Central memory CD8-positive, alpha-beta T cell (primary cell): ENCODE results near the gene SLC7A5.

ENCODE experiments used
- ATAC-seq: fragments of 150-1000 bp; cut with Tn5 transposase; replicated peaks from 2 replicates; pipeline ENCODE4 v1.10.0; 2022; ENCODE audit warnings: mild to moderate bottlenecking, moderate FRiP score, moderate number of reproducible peaks; ENCODE audit not compliant: poor library complexity, severe bottlenecking; ENCODE audit errors: extremely low read depth
- DNase-seq, 2 donors: peaks; one replicate each; pipeline ENCODE4 v3.0.0; 2021; ENCODE audit warnings: low spot score in 2 of 2
- H3K27ac Mint-ChIP-seq: one replicate; pipeline ENCODE4 v1.8.0; 2022; ENCODE audit warnings: low read depth, mild to moderate bottlenecking, moderate library complexity, mixed read lengths
- H3K27me3 Mint-ChIP-seq: one replicate; pipeline ENCODE4 v1.8.0; 2022; ENCODE audit warnings: mixed read lengths
- H3K36me3 Mint-ChIP-seq: one replicate; pipeline ENCODE4 v1.8.0; 2022; ENCODE audit warnings: mild to moderate bottlenecking, moderate library complexity, mixed read lengths; ENCODE audit not compliant: insufficient read depth
- H3K4me1 Mint-ChIP-seq: one replicate; pipeline ENCODE4 v1.8.0; 2022; ENCODE audit warnings: mixed read lengths
- H3K4me3 Mint-ChIP-seq: one replicate; pipeline ENCODE4 v1.8.0; 2022; ENCODE audit warnings: mild to moderate bottlenecking, moderate library complexity, mixed read lengths
- H3K9me3 Mint-ChIP-seq: one replicate; pipeline ENCODE4 v1.8.0; 2022; ENCODE audit warnings: mixed read lengths

Gene SLC7A5

DNA sequence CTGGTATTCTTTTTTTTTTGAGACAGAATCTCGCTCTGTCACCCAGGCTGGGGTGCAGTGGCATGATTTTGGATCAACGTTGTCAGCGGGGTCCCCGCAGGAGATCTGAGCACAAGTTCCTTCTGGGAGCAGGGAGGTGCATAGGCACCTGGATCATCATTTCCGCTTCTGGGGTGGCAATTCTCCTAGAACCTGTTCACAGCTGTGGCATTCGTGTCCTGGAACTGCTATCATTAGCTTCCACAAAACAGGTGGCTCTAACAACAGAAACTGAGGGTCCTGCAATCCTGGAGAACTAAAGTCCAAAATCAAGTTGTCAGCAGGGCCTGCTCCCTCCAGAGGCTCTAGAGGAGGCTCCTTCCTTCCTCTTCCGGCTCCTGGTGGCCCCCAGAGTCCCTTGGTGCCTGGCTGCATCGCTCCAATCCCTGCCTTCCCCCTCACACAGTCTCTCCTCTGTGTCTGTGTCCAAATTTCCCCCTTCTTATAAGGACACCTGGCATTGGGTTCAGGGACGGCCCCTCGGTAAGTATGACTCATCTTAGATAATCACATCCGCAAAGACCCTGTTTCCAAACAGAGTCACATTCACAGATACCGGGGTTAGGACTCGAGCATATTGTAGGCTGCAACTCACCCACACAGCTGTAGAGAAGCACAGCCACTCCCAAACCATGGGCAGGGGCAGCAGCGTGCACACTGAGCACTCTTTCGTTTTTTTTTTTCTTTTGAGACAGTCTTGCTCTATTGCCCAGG lies 60.0 kb downstream of the SLC7A5 start:
- DNase-seq (no peak), ATAC-seq (peak; percentile 11)
- H3K9me3 Mint-ChIP-seq, result no peaks in the 10 kb centered on the region
- peaks cover 1% of the 10 kb centered on the region for H3K36me3 Mint-ChIP-seq
- no peak overlapping the region for H3K4me3 Mint-ChIP-seq
- H3K27ac Mint-ChIP-seq, result no peak overlapping the region
- H3K27me3 Mint-ChIP-seq, result peaks cover 37% of the 10 kb centered on the region
- peaks cover 6% of the 10 kb centered on the region for H3K4me1 Mint-ChIP-seq

DNA sequence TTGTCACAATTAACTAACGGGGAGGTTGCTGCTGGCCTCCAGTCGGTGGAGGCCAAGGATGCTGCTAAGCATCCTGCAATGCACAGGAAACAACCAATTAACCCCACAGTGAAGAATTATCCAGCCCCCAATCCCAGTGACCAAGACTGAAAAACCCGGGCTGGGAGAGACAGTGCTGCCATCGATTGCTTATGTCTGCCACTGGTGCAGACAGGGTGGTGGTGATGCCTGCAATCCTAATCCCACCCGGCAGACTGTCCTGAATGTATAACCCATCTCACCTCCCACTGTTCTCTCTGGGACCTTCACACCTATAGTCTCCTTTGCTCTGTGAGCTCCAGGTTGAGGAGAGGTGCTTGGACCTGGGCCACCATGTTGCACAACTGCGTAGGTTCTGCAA lies 61.2 kb downstream of the SLC7A5 start:
- Mint-ChIP-seq H3K4me3 (no peak overlapping the region), H3K9me3 (no peaks in the 10 kb centered on the region), H3K4me1 (peaks cover 6% of the 10 kb centered on the region), H3K36me3 (peaks cover 1% of the 10 kb centered on the region), H3K27ac (no peak overlapping the region), H3K27me3 (peaks cover 37% of the 10 kb centered on the region)
- ATAC-seq, result no peak
- no peak for DNase-seq

DNA sequence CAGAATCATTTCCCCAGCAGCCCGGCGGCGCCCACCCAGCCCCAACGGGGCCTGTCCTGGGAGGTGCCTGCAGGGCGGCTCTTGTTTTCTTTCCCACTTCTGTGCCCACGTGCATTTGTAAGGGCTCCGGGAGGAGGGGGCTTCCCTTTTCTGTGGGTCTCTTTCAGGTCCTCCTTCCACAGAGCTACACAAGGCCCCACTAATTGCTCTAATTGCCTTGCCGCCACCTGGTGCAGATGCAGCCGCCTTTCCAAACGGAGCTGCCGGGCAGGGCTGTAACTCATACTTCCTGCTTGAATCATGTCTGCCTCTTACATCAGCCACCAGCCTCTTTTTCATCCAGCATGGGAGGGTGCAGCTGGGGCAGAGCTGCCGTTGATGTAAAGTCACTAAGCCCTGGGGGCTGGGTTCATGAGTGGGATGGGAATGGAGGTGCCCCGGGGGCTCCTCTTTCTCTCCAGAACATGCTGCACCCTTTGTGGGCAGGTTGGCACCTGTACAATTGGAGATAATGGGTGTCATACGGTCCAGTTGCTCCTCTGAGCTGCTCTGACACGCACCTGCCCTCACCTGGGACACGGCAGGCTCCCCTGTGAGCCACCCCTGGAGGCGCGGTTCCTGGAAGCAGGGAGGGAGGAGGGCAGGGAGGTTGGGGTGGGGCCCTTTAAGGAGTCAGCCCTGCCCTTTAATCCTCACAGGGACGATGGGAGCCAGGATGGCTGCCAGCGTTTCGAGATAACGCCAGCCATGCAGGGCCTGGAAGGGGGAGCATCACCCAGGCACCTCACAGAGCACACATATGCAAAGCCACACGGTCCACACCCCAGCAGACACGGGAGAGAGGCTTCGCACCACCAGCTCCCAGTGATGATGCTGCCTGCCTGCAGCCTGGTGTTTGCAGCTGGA lies 62.4 kb downstream of the SLC7A5 start:
- no peak for ATAC-seq
- DNase-seq, result no peak
- Mint-ChIP-seq H3K4me3 (peak overlapping the region; percentile 65), H3K27me3 (peaks cover 26% of the 10 kb centered on the region), H3K27ac (peak overlapping the region; percentile 66), H3K36me3 (peaks cover 1% of the 10 kb centered on the region), H3K9me3 (no peaks in the 10 kb centered on the region), H3K4me1 (peaks cover 6% of the 10 kb centered on the region)

DNA sequence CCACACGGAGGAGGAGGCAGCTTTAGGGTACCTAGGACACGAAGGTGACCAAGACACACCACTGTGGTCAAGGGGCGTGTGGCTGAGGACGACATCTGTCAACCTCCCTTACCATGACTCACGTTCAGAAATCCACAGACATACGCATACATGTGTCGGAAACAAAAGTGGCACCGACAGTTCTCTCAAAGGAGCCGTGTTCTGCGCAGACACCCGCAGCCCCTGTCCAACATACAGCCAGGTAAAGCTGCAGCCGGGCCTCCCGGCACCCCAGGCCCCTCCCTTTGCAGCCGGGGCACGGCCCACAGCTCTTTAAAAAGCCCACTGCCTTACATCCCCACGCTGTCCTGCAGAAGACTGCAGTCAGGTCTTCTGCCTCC lies 63.1 kb downstream of the SLC7A5 start:
- H3K4me3 Mint-ChIP-seq, result peak overlapping the region; percentile 65
- peaks cover 19% of the 10 kb centered on the region for H3K27me3 Mint-ChIP-seq
- peaks cover 6% of the 10 kb centered on the region for H3K4me1 Mint-ChIP-seq
- no peak for DNase-seq
- peaks cover 1% of the 10 kb centered on the region for H3K36me3 Mint-ChIP-seq
- peak overlapping the region; percentile 66 for H3K27ac Mint-ChIP-seq
- no peak for ATAC-seq
- no peaks in the 10 kb centered on the region for H3K9me3 Mint-ChIP-seq

DNA sequence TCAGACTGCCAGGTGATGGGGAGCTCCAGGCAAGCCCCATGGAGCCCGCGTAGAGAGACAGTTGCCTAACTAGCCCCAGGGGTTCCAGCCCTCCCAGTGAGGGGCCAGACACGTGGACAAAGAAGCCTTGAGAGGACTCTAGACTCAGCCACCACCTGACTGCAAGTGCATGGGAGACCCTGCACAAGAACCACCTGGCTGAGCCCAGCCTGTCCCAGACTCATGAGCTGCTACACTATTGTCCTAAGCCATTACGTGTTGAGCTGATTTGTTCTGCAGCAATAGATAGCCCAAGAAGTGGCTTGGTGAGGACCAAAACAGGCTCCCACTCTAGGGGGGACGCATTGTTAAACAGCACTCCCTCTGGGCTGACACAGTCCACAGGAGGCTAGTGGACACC lies 65.9 kb downstream of the SLC7A5 start:
- no peak for ATAC-seq
- H3K36me3 Mint-ChIP-seq, result no peaks in the 10 kb centered on the region
- peaks cover 11% of the 10 kb centered on the region for H3K27me3 Mint-ChIP-seq
- H3K27ac Mint-ChIP-seq, result no peak overlapping the region
- peaks cover 6% of the 10 kb centered on the region for H3K4me1 Mint-ChIP-seq
- H3K9me3 Mint-ChIP-seq, result no peaks in the 10 kb centered on the region
- no peak for DNase-seq
- no peak overlapping the region for H3K4me3 Mint-ChIP-seq

DNA sequence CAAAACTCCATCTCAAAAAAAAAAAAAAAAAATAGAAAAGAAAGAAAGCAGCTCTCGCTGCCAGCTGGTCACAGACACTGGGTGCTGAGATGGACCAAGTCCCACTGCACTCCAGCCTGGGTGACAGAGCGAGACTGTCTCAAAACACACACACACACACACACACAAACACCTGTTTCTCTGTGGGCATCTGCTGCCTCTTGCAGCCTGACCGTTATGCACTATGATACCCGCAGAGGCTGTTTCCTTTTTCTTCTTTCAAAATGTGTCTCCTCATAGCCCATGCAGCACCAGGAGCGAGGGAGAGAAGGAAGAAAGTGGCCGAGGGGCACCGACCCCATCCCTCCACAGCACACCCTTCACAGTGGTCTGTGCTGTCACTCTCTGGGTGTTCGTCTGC lies 66.6 kb downstream of the SLC7A5 start:
- Mint-ChIP-seq H3K9me3 (no peaks in the 10 kb centered on the region), H3K27ac (no peak overlapping the region), H3K4me1 (peaks cover 6% of the 10 kb centered on the region), H3K27me3 (peaks cover 11% of the 10 kb centered on the region), H3K4me3 (no peak overlapping the region), H3K36me3 (no peaks in the 10 kb centered on the region)
- no peak for DNase-seq
- ATAC-seq, result no peak

DNA sequence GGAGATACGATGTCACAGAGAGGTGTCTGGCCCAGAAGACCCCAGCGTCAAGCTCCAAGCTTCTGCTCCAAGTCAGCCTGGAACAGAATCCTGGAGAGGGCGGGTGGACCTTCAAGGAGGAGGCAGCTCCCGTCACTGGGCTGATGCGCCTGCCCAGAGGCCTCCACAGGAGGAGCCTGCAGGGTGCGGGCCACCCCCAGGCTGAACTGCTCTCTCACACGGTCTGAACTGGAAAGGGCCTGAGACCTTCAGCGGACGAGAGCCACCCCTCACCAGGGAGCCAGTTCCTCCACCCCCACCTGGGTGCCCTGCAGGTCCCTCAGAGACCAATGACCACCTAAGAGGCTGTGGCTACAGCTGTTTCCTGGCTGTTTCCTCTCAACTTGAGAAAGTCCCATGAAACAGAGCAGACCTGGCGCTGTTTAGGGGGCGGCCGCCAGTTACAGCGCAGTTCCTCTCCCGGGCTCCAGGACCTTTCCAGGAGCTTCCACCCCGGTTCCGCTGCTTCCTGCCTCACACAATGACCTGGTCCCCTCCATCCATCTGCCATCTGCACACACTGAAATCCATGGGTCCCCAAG lies 67.5 kb downstream of the SLC7A5 start:
- peaks cover 7% of the 10 kb centered on the region for H3K27me3 Mint-ChIP-seq
- no peak overlapping the region for H3K4me3 Mint-ChIP-seq
- ATAC-seq, result no peak
- H3K9me3 Mint-ChIP-seq, result no peaks in the 10 kb centered on the region
- no peak overlapping the region for H3K27ac Mint-ChIP-seq
- H3K36me3 Mint-ChIP-seq, result no peaks in the 10 kb centered on the region
- DNase-seq, result no peak
- H3K4me1 Mint-ChIP-seq, result peaks cover 4% of the 10 kb centered on the region

DNA sequence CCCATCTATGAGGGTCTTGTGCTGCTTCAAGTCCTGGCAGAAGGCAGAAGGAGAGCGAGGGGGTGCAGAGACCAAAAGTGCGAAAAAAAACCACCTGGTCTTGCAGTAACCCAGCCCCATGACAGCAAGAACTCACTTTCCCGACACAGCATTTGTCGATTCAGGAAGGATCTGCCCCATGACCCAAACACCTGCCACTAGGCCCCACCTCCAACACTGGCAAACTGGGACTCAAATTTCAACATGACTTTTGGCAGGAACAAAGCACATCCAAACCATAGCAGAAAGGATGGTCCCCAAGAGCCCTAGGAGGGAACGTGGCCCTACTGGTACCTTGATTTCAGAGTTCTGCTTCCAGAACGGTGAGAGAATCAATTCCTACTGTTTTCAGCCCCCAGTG lies 68.8 kb downstream of the SLC7A5 start:
- Mint-ChIP-seq H3K27ac (no peak overlapping the region), H3K4me3 (no peak overlapping the region), H3K36me3 (no peaks in the 10 kb centered on the region), H3K4me1 (no peaks in the 10 kb centered on the region), H3K9me3 (no peaks in the 10 kb centered on the region), H3K27me3 (peaks cover 2% of the 10 kb centered on the region)
- DNase-seq, result no peak
- ATAC-seq, result no peak

DNA sequence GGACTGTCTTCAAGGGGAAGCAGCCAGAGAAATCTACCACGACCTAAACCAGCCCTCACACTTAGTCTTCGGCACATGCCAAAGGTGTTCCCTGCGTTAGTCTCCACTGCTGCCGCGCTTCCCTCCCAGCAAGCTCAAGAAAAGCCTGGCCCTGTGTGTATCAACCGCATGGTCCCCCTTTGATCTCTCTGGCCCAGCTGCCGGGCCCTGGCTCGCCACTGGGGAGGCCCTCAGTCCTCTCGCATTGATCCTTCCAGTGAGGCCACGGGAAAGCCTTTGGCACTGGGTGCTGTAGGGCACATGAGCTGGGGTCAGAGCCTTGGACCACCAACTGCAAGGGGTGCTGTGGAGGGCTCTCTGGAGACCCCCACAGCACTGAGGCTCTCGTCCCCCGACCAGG lies 74.0 kb downstream of the SLC7A5 start:
- Mint-ChIP-seq H3K9me3 (no peaks in the 10 kb centered on the region), H3K27me3 (peaks cover 11% of the 10 kb centered on the region), H3K4me3 (no peak overlapping the region), H3K36me3 (no peaks in the 10 kb centered on the region), H3K4me1 (no peaks in the 10 kb centered on the region), H3K27ac (no peak overlapping the region)
- no peak for DNase-seq
- ATAC-seq, result no peak

DNA sequence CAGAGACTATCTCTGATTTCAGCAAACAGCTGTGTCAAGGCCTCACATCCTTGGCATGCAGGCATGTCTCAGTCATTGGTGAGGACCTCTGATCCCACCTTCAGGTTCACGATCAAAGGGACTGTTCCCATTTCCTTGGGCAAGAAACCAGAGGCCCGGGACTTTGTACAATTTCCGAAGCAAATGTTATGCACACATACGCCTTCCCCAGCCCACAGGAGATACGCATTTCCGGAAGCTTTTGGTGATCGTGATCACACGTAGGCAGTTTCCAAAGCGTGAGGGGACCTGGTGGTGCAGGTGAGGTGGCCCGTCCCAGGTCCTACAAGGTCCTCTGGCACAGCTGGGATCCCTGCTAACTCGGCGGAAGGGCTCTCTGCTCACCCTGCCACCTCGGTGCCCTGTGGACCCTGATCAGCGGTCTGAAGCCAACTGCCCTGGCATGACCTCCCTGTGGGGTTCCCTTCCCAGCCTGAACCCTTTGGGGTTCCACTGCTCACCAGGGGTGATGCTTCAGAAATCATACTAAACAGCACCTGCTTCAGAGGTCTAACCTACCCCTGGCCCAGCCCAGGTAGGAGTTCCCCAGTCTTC lies 74.7 kb downstream of the SLC7A5 start:
- ATAC-seq, result no peak
- Mint-ChIP-seq H3K4me1 (no peaks in the 10 kb centered on the region), H3K27ac (no peak overlapping the region), H3K27me3 (peaks cover 11% of the 10 kb centered on the region), H3K4me3 (no peak overlapping the region), H3K36me3 (no peaks in the 10 kb centered on the region), H3K9me3 (no peaks in the 10 kb centered on the region)
- DNase-seq, result no peak

DNA sequence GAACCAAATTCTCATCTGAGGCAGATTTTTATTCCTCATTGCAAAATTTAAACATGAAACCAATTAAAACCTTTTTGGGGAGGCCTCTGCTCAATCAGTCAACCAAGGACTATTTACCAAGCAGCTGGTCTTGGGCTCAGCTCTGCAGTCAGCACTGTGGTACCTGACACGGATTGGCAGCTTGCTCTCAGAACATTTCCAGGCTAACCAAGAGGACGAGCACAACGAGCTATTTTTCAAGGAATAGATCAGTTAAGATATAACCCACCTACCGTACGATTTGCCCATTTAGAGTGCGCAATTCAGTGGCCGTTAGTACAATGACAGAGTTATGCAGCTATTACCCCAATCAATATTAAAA lies 77.1 kb downstream of the SLC7A5 start:
- ATAC-seq (no peak), DNase-seq (no peak)
- no peaks in the 10 kb centered on the region for H3K4me1 Mint-ChIP-seq
- H3K27ac Mint-ChIP-seq, result no peak overlapping the region
- H3K27me3 Mint-ChIP-seq, result peaks cover 11% of the 10 kb centered on the region
- H3K36me3 Mint-ChIP-seq, result no peaks in the 10 kb centered on the region
- no peak overlapping the region for H3K4me3 Mint-ChIP-seq
- H3K9me3 Mint-ChIP-seq, result no peaks in the 10 kb centered on the region

DNA sequence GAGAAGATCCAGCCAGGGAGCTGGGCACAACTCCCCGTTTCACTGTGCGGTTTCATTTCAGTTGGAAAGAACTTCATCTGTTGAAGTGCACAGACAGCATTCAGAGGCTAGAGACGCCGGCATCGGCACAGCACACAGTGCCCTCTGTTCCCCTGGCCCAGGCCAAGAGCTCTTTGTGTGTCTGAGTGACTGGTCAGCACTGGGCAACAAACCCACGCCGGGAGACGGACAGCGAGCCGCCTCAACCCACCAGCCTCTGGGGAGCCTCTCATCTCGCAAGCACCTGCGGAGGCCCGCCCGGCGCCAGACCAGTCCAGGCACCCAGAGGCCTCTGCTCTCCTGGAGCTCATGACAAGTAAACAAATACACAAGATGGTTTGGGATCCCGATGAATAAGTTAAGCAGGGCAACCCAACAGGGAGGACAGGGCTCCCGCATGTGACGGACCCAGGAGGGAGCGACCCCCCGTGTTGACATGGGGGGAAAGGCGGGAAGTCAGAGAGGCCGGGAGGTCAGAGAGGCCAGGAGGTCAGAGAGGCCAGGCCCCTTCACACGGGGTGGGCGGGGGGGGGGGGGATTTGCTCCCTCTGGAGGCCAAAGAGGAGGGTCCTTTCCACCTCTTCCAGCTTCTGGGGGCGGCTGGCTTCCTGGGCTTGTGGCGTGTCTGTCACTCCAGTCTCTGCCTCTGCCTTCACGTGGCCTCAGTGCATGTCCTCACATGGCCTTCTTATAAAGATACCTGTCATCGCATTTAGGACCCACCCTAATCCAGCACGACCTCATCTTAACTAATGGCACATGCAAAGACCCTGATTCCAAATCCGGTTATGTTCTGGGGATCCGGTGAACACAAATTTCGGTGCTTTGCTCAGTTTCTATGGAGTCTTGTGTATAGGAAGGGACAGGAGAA lies 77.8 kb downstream of the SLC7A5 start:
- DNase-seq (no peak), ATAC-seq (no peak)
- no peak overlapping the region for H3K4me3 Mint-ChIP-seq
- H3K36me3 Mint-ChIP-seq, result no peaks in the 10 kb centered on the region
- no peak overlapping the region for H3K27ac Mint-ChIP-seq
- no peaks in the 10 kb centered on the region for H3K4me1 Mint-ChIP-seq
- H3K27me3 Mint-ChIP-seq, result peaks cover 11% of the 10 kb centered on the region
- no peaks in the 10 kb centered on the region for H3K9me3 Mint-ChIP-seq
